ENCODE data around the gene FMNL1. TPM values are rescaled to one million over a fixed set of nuclear protein-coding genes. Genes with fewer than 3 reads are reported as not detected.

Gene FMNL1
- total and polyA plus RNA-seq, 10 of the 15 experiments (the other 5 are each of a cell fraction or from before 2014, with no cell fraction given) = 3.3 to 108 (median 19.5) TPM

GRCh38 chr17:45232514-45233422 lies 11.1 kb downstream of the FMNL1 start:
- POLR2A ChIA-PET = interaction anchor here (0.5 to 5.4 kb wide), 2 partner anchors 12 to 56 kb away, joined by 3 to 53 read pairs; partner anchors contain the start of gene FMNL1
- WGBS (ENCODE audit: insufficient coverage, insufficient replicate concordance, low lambda C conversion rate, missing lambda C conversion rate) = 84% methylated on average over 9 of the region's 9 CpGs
- DNase-seq (ENCODE audit: low read depth, low spot score) = no peak
- TF ChIP-seq ZNF592 (IDR thresholded peaks at IDR 0.05) (no peak), FOS (IDR thresholded peaks at IDR 0.05; ENCODE audit: borderline replicate concordance, extremely low read depth, insufficient read length) (no peak), ZNF622 (IDR thresholded peaks at IDR 0.05) (no peak), NR2C1 (IDR thresholded peaks at IDR 0.05) (no peak), ETV6 (conservative IDR thresholded peaks at IDR 0.05 in 1 of 2, IDR thresholded peaks at IDR 0.05 in 1 of 2; ENCODE audit: borderline replicate concordance in 1 of 2, low read depth in 1 of 2) (no peak), ATF3 (IDR thresholded peaks at IDR 0.05; ENCODE audit: borderline replicate concordance, extremely low read depth, low read depth, low read length) (no peak), RBBP5 (conservative IDR thresholded peaks at IDR 0.05) (no peak), SUPT20H (IDR thresholded peaks at IDR 0.05; ENCODE audit: borderline replicate concordance, control insufficient read depth, low read depth, low read length) (no peak), HCFC1 (IDR thresholded peaks at IDR 0.05; ENCODE audit: low read length) (no peak), SIX5 (IDR thresholded peaks at IDR 0.05; ENCODE audit: low read depth, low read length, severe bottlenecking) (no peak), MEF2A (IDR thresholded peaks at IDR 0.05; ENCODE audit: insufficient read depth, low read depth, low read length) (no peak), SREBF1 (IDR thresholded peaks at IDR 0.05; ENCODE audit: low read length) (no peak), NFYA (IDR thresholded peaks at IDR 0.05; ENCODE audit: borderline replicate concordance, low read depth, low read length) (no peak)
- TF ChIP-seq, protein P1, sequence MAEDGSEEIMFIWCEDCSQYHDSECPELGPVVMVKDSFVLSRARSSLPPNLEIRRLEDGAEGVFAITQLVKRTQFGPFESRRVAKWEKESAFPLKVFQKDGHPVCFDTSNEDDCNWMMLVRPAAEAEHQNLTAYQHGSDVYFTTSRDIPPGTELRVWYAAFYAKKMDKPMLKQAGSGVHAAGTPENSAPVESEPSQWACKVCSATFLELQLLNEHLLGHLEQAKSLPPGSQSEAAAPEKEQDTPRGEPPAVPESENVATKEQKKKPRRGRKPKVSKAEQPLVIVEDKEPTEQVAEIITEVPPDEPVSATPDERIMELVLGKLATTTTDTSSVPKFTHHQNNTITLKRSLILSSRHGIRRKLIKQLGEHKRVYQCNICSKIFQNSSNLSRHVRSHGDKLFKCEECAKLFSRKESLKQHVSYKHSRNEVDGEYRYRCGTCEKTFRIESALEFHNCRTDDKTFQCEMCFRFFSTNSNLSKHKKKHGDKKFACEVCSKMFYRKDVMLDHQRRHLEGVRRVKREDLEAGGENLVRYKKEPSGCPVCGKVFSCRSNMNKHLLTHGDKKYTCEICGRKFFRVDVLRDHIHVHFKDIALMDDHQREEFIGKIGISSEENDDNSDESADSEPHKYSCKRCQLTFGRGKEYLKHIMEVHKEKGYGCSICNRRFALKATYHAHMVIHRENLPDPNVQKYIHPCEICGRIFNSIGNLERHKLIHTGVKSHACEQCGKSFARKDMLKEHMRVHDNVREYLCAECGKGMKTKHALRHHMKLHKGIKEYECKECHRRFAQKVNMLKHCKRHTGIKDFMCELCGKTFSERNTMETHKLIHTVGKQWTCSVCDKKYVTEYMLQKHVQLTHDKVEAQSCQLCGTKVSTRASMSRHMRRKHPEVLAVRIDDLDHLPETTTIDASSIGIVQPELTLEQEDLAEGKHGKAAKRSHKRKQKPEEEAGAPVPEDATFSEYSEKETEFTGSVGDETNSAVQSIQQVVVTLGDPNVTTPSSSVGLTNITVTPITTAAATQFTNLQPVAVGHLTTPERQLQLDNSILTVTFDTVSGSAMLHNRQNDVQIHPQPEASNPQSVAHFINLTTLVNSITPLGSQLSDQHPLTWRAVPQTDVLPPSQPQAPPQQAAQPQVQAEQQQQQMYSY (CRISPR knock-in tag; IDR thresholded peaks at IDR 0.05) = no peak

More at GRCh38 chr17:45232514-45233422, 11.1 kb downstream of the FMNL1 start:
- Histone ChIP-seq H3K27me3 (replicated peaks in 1 of 2; ENCODE audit: control insufficient read depth in 2 of 2, insufficient read depth in 2 of 2, low read length in 1 of 2) (no peaks in the 10 kb centered on the region), H3K36me3 (ENCODE audit: control insufficient read depth in 2 of 2, insufficient read depth in 2 of 2, low read length in 1 of 2) (peaks cover 24 to 31% of the 10 kb centered on the region in 2 experiments), H3K27ac (ENCODE audit: control insufficient read depth, insufficient read depth) (no peak overlapping the region), H3K9ac (ENCODE audit: control insufficient read depth, insufficient read depth, low read length) (no peak overlapping the region), H3K4me1 (ENCODE audit: control insufficient read depth, insufficient read depth, low read length) (peaks cover 30% of the 10 kb centered on the region), H2AFZ (ENCODE audit: control insufficient read depth, low read depth, low read length) (no peak overlapping the region), H3K79me2 (ENCODE audit: control insufficient read depth, insufficient read depth, low read length) (peaks cover 34% of the 10 kb centered on the region), H3K4me3 (no peak overlapping the region), H3K9me3 (replicated peaks; ENCODE audit: control insufficient read depth, insufficient read depth, low read length) (no peaks in the 10 kb centered on the region), H4K20me1 (ENCODE audit: control insufficient read depth, insufficient read depth) (no peaks in the 10 kb centered on the region; the same call in 1 of the 2 replicates), H3K4me2 (ENCODE audit: control insufficient read depth, insufficient read depth) (no peak overlapping the region)
- in situ Hi-C loops (cut with MboI) = no loop called here
- FAIRE-seq (no peak), ATAC-seq (no peak)
- SMC1A ChIA-PET (ENCODE audit: uncharacterized antibody, unreplicated experiment) = interaction anchor here (0.7 to 11.4 kb wide), 5 partner anchors 9 to 152 kb away, joined by 3 to 201 read pairs (median 3); no protein-coding TSS in a partner anchor
- intact Hi-C loops (cut with micrococcal nuclease; ENCODE audit: unreplicated experiment) = no loop called here
- BruUV-seq (replicated peaks) = no TSS peak
- CTCF ChIA-PET = interaction anchor here (1.0 to 12.8 kb wide), 7 partner anchors 13 to 98 kb away, joined by 3 to 429 read pairs (median 4); partner anchors contain the start of genes ACBD4 and FMNL1
- RAD21 ChIA-PET (ENCODE audit: unreplicated experiment) = interaction anchor here (1.1 to 10.1 kb wide), 3 partner anchors 12 to 153 kb away, joined by 3 to 225 read pairs (median 6); partner anchors contain the start of gene FMNL1
